SK-N-SH (cell line): ENCODE data around the gene ST3GAL2. TPM values are rescaled to one million over a fixed set of nuclear protein-coding genes. Genes with fewer than 3 reads are reported as not detected.

Source experiments
- CTCF ChIA-PET: fragments of 300-600, 350-600 bp; formaldehyde crosslinking; extraction: SDS; loops from one replicate; lab custom pipeline; 2021; lab: Yijun Ruan, JAX
- POLR2A ChIA-PET: fragments of 350-600 bp; sonication (Branson Sonifier 250); formaldehyde crosslinking; extraction: SDS; loops from one replicate; lab custom pipeline; 2020; ENCODE audit warnings: antibody characterized with exemption, inconsistent platforms; lab: Yijun Ruan, JAX
- DNase-seq: peaks from one replicate; pipeline ENCODE4 v3.0.0; 2012
- H2AFZ ChIP-seq: fragments of 200-600 bp; sonication (generic); 2 replicates; pipeline ENCODE4 v1.8.1; 2016; ENCODE audit warnings: antibody characterized with exemption, mild to moderate bottlenecking, low read depth
- H3F3A ChIP-seq: fragments of 200-600 bp; sonication (generic); replicated peaks from 2 replicates; pipeline ENCODE3; 2016; ENCODE audit warnings: antibody characterized with exemption, mild to moderate bottlenecking; ENCODE audit not compliant: insufficient read depth
- H3K27ac ChIP-seq, 2 experiments: fragments of 200-500 bp in 1 of 2; fragments of 200-600 bp in 1 of 2; sonication (Bioruptor generic) in 1 of 2; sonication (generic), shearing (Covaris generic) in 1 of 2; 2 replicates each; pipeline versions ENCODE4 v1.5.1 to v1.6.1; 2014 to 2016; ENCODE audit warnings: low read depth in 2 of 2, inconsistent platforms in 1 of 2, low read length in 1 of 2, mild to moderate bottlenecking in 1 of 2, mixed read lengths in 1 of 2
- H3K27me3 ChIP-seq: fragments of 200-600 bp; sonication (generic), shearing (Covaris generic); 2 replicates; pipeline ENCODE4 v1.6.1; 2016; ENCODE audit warnings: mixed run types; ENCODE audit not compliant: insufficient read depth
- H3K36me3 ChIP-seq, 2 experiments: fragments of 200-500 bp in 1 of 2; fragments of 200-600 bp in 1 of 2; sonication (Bioruptor generic) in 1 of 2; sonication (generic) in 1 of 2; replicated peaks in 1 of 2; 2 replicates each; pipeline versions ENCODE3 to v1.5.1; 2014 to 2016; ENCODE audit warnings: low read length in 1 of 2, mild to moderate bottlenecking in 1 of 2; ENCODE audit not compliant: insufficient read depth in 2 of 2, control insufficient read depth in 1 of 2
- H3K4me1 ChIP-seq, 2 experiments: fragments of 200-500 bp in 1 of 2; fragments of 200-600 bp in 1 of 2; sonication (Bioruptor generic) in 1 of 2; sonication (generic), shearing (Covaris generic) in 1 of 2; 2 replicates each; pipeline versions ENCODE4 v1.5.1 to v1.6.1; 2014 to 2016; ENCODE audit warnings: low read depth in 1 of 2, low read length in 1 of 2, mixed run types in 1 of 2; ENCODE audit not compliant: insufficient read depth in 2 of 2, control insufficient read depth in 1 of 2
- H3K4me2 ChIP-seq: fragments of 200-600 bp; sonication (generic), shearing (Covaris generic); 2 replicates; pipeline ENCODE4 v1.6.1; 2017; ENCODE audit warnings: mixed run types
- H3K4me3 ChIP-seq, 2 experiments: fragments of 200-500 bp in 1 of 2; fragments of 200-600 bp in 1 of 2; sonication (Bioruptor generic) in 1 of 2; sonication (generic), shearing (Covaris generic) in 1 of 2; 2 replicates each; pipeline versions ENCODE4 v1.5.1 to v1.8.1; 2014 to 2016; ENCODE audit warnings: low read depth in 2 of 2, inconsistent platforms in 1 of 2, low read length in 1 of 2, mild to moderate bottlenecking in 1 of 2, mixed read lengths in 1 of 2, moderate library complexity in 1 of 2
- H3K79me2 ChIP-seq: fragments of 200-600 bp; sonication (generic); 2 replicates; pipeline ENCODE4 v1.8.1; 2017; ENCODE audit warnings: mild to moderate bottlenecking; ENCODE audit not compliant: insufficient read depth
- H3K9ac ChIP-seq: fragments of 200-600 bp; sonication (generic); 2 replicates; pipeline ENCODE4 v1.6.1; 2017; ENCODE audit warnings: mixed run types
- H3K9me2 ChIP-seq: fragments of 200-600 bp; sonication (generic); 2 replicates; pipeline ENCODE4 v1.6.1; 2017; ENCODE audit warnings: mixed run types
- H3K9me3 ChIP-seq: fragments of 200-600 bp; sonication (generic); 2 replicates; pipeline ENCODE4 v1.6.1; 2017; ENCODE audit warnings: mixed run types, mild to moderate bottlenecking, moderate library complexity
- H4K20me1 ChIP-seq: fragments of 200-600 bp; sonication (generic); 2 replicates; pipeline ENCODE4 v1.6.1; 2017; ENCODE audit warnings: mild to moderate bottlenecking, mixed run types; ENCODE audit not compliant: insufficient read depth
- EZH2phosphoT487 ChIP-seq: fragments of 200-600 bp; sonication (generic); IDR thresholded peaks from 2 replicates; pipeline ENCODE4 v1.6.1; 2017; ENCODE audit warnings: low read depth, mixed run types, mild to moderate bottlenecking, antibody characterized with exemption, moderate library complexity, borderline replicate concordance
- FOSL2 ChIP-seq: IDR thresholded peaks from 2 replicates; pipeline ENCODE4 v1.4.0; 2012; ENCODE audit warnings: low read depth, mild to moderate bottlenecking, moderate library complexity, borderline replicate concordance
- FOXJ3 ChIP-seq: sonication (generic); formaldehyde crosslinking; IDR thresholded peaks from 2 replicates; pipeline ENCODE4 v1.5.1; 2020; ENCODE audit warnings: mild to moderate bottlenecking, missing genetic modification reagents
- GABPA ChIP-seq: IDR thresholded peaks from 2 replicates; pipeline ENCODE4 v1.4.0; 2012; ENCODE audit warnings: low read depth, mild to moderate bottlenecking
- MAX ChIP-seq: IDR thresholded peaks from 2 replicates; pipeline ENCODE4 v1.4.0; 2012; ENCODE audit warnings: low read depth
- MXI1 ChIP-seq: IDR thresholded peaks from 2 replicates; pipeline ENCODE4 v1.6.1; 2012; ENCODE audit warnings: mild to moderate bottlenecking, low read depth, low read length, improper control_type of control experiment
- NRF1 ChIP-seq: IDR thresholded peaks from 2 replicates; pipeline ENCODE4 v1.6.1; 2012; ENCODE audit warnings: low read depth, mild to moderate bottlenecking, low read length
- RAD21 ChIP-seq: IDR thresholded peaks from 2 replicates; pipeline ENCODE4 v1.6.1; 2012; ENCODE audit warnings: mild to moderate bottlenecking, low read length
- REST ChIP-seq: IDR thresholded peaks from 2 replicates; pipeline ENCODE4 v1.6.1; 2012; ENCODE audit warnings: mild to moderate bottlenecking, low read depth, low read length, moderate library complexity
- RFX5 ChIP-seq: IDR thresholded peaks from 2 replicates; pipeline ENCODE4 v1.6.1; 2012; ENCODE audit warnings: mild to moderate bottlenecking, improper control_type of control experiment, low read length
- SIN3A ChIP-seq: IDR thresholded peaks from 2 replicates; pipeline ENCODE4 v1.6.1; 2012; ENCODE audit warnings: low read depth, mild to moderate bottlenecking, low read length, moderate library complexity, borderline replicate concordance
- SMC3 ChIP-seq: IDR thresholded peaks from 2 replicates; pipeline ENCODE4 v1.6.1; 2012; ENCODE audit warnings: low read depth, low read length, improper control_type of control experiment
- WGBS: methylation state at CpG from one replicate; pipeline ENCODE4 v1.1.6; 2017; ENCODE audit warnings: low lambda C conversion rate; 5-methylcytosine and 5-hydroxymethylcytosine counted together
- polyA plus RNA-seq, 3 experiments: library from polyadenylated mRNA; depleted of rRNA; stranded (reverse); fragments of >200 nt; gene quantifications; 2 replicates each; pipeline ENCODE4 v1.2.3, GENCODE V29; 2012
- TF ChIP-seq, protein P1 (sequence below): IDR thresholded peaks from 2 replicates; pipeline ENCODE4 v1.4.0; 2012; ENCODE audit warnings: low read depth, borderline replicate concordance
- TF ChIP-seq, protein P2 (sequence below): IDR thresholded peaks from 2 replicates; pipeline ENCODE4 v1.4.0; 2012; ENCODE audit warnings: low read depth, borderline replicate concordance
- TF ChIP-seq, protein P3 (sequence below): fragments of 200-600 bp; sonication (generic); IDR thresholded peaks from 2 replicates; pipeline ENCODE4 v1.6.1; 2017; ENCODE audit warnings: antibody characterized with exemption, mild to moderate bottlenecking, moderate library complexity

ST3GAL2 gene
- polyA plus RNA-seq, 1 of the 3 experiments (the other 2 are of a cell fraction), result 19.9 TPM

DNA sequence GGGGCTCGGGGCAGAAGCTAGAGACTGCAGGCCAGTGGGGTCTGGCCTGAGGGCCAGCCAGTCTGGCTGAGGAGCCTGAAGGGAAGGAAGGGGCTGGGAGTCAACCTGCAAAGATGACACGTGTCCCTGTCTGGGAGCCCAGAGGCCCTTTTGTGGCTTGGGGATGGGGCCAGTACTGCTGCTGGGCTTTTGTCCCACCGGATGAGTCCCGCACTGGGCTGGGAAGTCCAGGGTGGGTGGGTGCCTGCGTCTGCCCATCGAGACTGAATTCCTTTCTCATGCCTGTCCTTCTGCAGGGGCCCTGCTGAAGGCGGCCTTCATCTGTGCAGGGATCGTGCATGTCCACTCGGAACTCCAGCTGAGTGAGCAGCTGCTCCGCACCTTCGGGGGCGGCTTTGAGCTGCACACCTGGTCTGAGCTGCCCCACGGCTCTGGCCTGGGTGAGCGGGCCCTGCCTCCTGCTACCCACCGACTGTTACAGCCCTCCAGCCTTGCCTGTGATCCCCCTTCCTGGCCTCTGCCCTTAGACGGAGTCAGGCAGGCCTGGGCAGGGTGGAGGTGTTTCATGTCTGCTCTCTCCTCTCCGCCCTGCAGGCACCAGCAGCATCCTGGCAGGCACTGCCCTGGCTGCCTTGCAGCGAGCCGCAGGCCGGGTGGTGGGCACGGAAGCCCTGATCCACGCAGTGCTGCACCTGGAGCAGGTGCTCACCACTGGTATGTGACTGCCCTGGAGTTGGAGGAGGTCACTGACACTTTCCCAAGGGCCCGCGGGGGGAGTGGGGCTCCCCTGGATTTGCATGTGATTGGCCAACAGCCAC, 36.4 kb upstream of the ST3GAL2 start:
- Histone ChIP-seq H2AFZ (no peak overlapping the region), H3K4me3 (no peak overlapping the region), H3K27ac (peak overlapping the region in 1 of 2 experiments; percentile 26; a peak in 2 of 4 replicates), H3K4me1 (peaks cover 10 to 14% of the 10 kb centered on the region in 2 experiments; a peak in 3 of 4 replicates), H3K36me3 (peaks cover 0 to 21% of the 10 kb centered on the region in 2 experiments), H3K4me2 (no peak overlapping the region), H3K79me2 (no peaks in the 10 kb centered on the region)
- CTCF ChIA-PET, result interaction anchor here (0.9 to 1.3 kb wide), 2 partner anchors 79 to 80 kb away, joined by 4 read pairs; no protein-coding TSS in a partner anchor
- 75% methylated on average over 4 of the region's 24 CpGs for WGBS
- DNase-seq, result no peak
- TF ChIP-seq FOXJ3, result no peak
- TF ChIP-seq RAD21, result no peak
- no peak for TF ChIP-seq REST
- TF ChIP-seq, protein P1, sequence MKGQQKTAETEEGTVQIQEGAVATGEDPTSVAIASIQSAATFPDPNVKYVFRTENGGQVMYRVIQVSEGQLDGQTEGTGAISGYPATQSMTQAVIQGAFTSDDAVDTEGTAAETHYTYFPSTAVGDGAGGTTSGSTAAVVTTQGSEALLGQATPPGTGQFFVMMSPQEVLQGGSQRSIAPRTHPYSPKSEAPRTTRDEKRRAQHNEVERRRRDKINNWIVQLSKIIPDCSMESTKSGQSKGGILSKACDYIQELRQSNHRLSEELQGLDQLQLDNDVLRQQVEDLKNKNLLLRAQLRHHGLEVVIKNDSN, result no peak
- TF ChIP-seq NRF1, result no peak
- TF ChIP-seq, all 33 proteins: peak for 0
- H3K9me2 ChIP-seq, result no peaks in the 10 kb centered on the region
- POLR2A ChIA-PET, result interaction anchor here (1.1 to 1.6 kb wide), 2 partner anchors 94 to 95 kb away, joined by 3 to 6 read pairs; no protein-coding TSS in a partner anchor
- H3K9me3 ChIP-seq, result no peaks in the 10 kb centered on the region
- no peaks in the 10 kb centered on the region for H4K20me1 ChIP-seq
- peaks cover 12% of the 10 kb centered on the region for H3F3A ChIP-seq
- H3K9ac ChIP-seq, result no peak overlapping the region
- H3K27me3 ChIP-seq, result no peaks in the 10 kb centered on the region

- POLR2A ChIA-PET, result interaction anchor here (1.1 to 1.6 kb wide), 2 partner anchors 93 to 94 kb away, joined by 3 to 6 read pairs; no protein-coding TSS in a partner anchor
- Histone ChIP-seq H2AFZ (no peak overlapping the region), H3K79me2 (no peaks in the 10 kb centered on the region), H3K9ac (no peak overlapping the region), H3K9me3 (no peaks in the 10 kb centered on the region), H3K27ac (peak overlapping the region in 1 of 2 experiments; percentile 26; a peak in 2 of 4 replicates), H3K27me3 (no peaks in the 10 kb centered on the region), H3K4me3 (no peak overlapping the region), H4K20me1 (no peaks in the 10 kb centered on the region), H3K9me2 (no peaks in the 10 kb centered on the region), H3K4me1 (peaks cover 10 to 14% of the 10 kb centered on the region in 2 experiments; a peak in 3 of 4 replicates), H3K36me3 (peaks cover 0 to 14% of the 10 kb centered on the region in 2 experiments), H3K4me2 (no peak overlapping the region), H3F3A (peaks cover 12% of the 10 kb centered on the region)
- CTCF ChIA-PET, result interaction anchor here (0.9 to 1.3 kb wide), 3 partner anchors 78 to 168 kb away, joined by 3 to 4 read pairs (median 4); no protein-coding TSS in a partner anchor
- peak; percentile 57 for DNase-seq
- 82% methylated on average over 15 of the region's 22 CpGs for WGBS
- no peak for TF ChIP-seq RFX5
- no peak for TF ChIP-seq MXI1
- no peak for TF ChIP-seq RAD21
- no peak for TF ChIP-seq SIN3A
- TF ChIP-seq, protein P2, sequence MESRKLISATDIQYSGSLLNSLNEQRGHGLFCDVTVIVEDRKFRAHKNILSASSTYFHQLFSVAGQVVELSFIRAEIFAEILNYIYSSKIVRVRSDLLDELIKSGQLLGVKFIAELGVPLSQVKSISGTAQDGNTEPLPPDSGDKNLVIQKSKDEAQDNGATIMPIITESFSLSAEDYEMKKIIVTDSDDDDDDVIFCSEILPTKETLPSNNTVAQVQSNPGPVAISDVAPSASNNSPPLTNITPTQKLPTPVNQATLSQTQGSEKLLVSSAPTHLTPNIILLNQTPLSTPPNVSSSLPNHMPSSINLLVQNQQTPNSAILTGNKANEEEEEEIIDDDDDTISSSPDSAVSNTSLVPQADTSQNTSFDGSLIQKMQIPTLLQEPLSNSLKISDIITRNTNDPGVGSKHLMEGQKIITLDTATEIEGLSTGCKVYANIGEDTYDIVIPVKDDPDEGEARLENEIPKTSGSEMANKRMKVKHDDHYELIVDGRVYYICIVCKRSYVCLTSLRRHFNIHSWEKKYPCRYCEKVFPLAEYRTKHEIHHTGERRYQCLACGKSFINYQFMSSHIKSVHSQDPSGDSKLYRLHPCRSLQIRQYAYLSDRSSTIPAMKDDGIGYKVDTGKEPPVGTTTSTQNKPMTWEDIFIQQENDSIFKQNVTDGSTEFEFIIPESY, result no peak
- TF ChIP-seq MAX, result no peak
- TF ChIP-seq SMC3, result no peak
- no peak for TF ChIP-seq EZH2phosphoT487
- TF ChIP-seq FOSL2, result no peak
- TF ChIP-seq, protein P3, sequence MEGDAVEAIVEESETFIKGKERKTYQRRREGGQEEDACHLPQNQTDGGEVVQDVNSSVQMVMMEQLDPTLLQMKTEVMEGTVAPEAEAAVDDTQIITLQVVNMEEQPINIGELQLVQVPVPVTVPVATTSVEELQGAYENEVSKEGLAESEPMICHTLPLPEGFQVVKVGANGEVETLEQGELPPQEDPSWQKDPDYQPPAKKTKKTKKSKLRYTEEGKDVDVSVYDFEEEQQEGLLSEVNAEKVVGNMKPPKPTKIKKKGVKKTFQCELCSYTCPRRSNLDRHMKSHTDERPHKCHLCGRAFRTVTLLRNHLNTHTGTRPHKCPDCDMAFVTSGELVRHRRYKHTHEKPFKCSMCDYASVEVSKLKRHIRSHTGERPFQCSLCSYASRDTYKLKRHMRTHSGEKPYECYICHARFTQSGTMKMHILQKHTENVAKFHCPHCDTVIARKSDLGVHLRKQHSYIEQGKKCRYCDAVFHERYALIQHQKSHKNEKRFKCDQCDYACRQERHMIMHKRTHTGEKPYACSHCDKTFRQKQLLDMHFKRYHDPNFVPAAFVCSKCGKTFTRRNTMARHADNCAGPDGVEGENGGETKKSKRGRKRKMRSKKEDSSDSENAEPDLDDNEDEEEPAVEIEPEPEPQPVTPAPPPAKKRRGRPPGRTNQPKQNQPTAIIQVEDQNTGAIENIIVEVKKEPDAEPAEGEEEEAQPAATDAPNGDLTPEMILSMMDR, result no peak
- TF ChIP-seq GABPA, result no peak
Observed at GRCh38 chr16:70474320-70475053, 35.6 kb upstream of the ST3GAL2 start.
